Subcutaneous abdominal adipose tissue (tissue), 5 donors: ENCODE results near the gene WIZ.

ENCODE experiments used
- H3K27ac ChIP-seq: one replicate; pipeline ENCODE4 v1.7.0; 2013; ENCODE audit warnings: low read depth, mild to moderate bottlenecking, inconsistent platforms, low read length, moderate library complexity
- H3K27me3 ChIP-seq, 5 donors: one replicate each; pipeline ENCODE4 v1.7.0; 2013; ENCODE audit warnings: low read length in 5 of 5, inconsistent platforms in 1 of 5; ENCODE audit not compliant: control insufficient read depth in 5 of 5, insufficient read depth in 4 of 5
- H3K36me3 ChIP-seq, 5 donors: one replicate each; pipeline ENCODE4 v1.7.0; 2013; ENCODE audit warnings: low read length in 5 of 5; ENCODE audit not compliant: control insufficient read depth in 5 of 5, insufficient read depth in 5 of 5
- H3K4me1 ChIP-seq, 5 donors: one replicate each; pipeline ENCODE4 v1.7.0; 2013; ENCODE audit warnings: low read length in 5 of 5, mild to moderate bottlenecking in 3 of 5, moderate library complexity in 1 of 5; ENCODE audit not compliant: control insufficient read depth in 5 of 5, insufficient read depth in 5 of 5
- H3K4me3 ChIP-seq, 5 donors: one replicate each; pipeline ENCODE4 v1.7.0; 2013; ENCODE audit warnings: low read length in 5 of 5, low read depth in 1 of 5
- H3K9ac ChIP-seq, 5 donors: one replicate each; pipeline ENCODE4 v1.7.0; 2013; ENCODE audit warnings: low read length in 5 of 5, mild to moderate bottlenecking in 4 of 5, moderate library complexity in 3 of 5
- H3K9me3 ChIP-seq, 5 donors: one replicate each; pipeline ENCODE4 v1.7.0; 2013; ENCODE audit warnings: low read length in 5 of 5; ENCODE audit not compliant: control insufficient read depth in 5 of 5
- donor health status: healthy.
- donor health status: healthy.
- donor health status: healthy.
- donor health status: healthy.
- donor health status: healthy.

WIZ gene

DNA sequence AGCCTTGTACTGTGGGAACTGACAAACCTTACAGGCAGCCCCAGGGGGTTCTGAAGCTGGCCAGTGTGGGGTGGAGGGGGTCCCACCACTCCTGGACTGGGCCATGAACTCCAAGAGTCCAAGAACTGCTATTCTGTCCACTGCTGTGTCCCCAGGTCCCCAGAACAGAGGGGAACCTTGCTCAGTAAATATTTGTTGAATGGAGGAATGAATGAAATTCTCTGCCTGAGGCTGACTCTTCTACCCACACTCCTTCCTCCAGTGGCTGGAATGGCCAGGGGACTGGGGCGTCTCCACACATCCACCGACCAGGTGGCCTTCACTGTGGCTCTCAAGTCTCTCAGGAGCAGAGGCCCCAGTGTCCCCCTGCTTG lies 11.6 kb downstream of the WIZ start:
- Histone ChIP-seq H3K9ac (peak overlapping the region in 1 of 5 donors; percentile 35), H3K27me3 (no peaks in the 10 kb centered on the region), H3K4me1 (peaks cover 3 to 26% (median 10%) of the 10 kb centered on the region in 5 donors), H3K4me3 (no peak overlapping the region), H3K36me3 (peaks cover 0 to 18% (median 5%) of the 10 kb centered on the region in 5 donors), H3K27ac (no peak overlapping the region), H3K9me3 (no peaks in the 10 kb centered on the region)

DNA sequence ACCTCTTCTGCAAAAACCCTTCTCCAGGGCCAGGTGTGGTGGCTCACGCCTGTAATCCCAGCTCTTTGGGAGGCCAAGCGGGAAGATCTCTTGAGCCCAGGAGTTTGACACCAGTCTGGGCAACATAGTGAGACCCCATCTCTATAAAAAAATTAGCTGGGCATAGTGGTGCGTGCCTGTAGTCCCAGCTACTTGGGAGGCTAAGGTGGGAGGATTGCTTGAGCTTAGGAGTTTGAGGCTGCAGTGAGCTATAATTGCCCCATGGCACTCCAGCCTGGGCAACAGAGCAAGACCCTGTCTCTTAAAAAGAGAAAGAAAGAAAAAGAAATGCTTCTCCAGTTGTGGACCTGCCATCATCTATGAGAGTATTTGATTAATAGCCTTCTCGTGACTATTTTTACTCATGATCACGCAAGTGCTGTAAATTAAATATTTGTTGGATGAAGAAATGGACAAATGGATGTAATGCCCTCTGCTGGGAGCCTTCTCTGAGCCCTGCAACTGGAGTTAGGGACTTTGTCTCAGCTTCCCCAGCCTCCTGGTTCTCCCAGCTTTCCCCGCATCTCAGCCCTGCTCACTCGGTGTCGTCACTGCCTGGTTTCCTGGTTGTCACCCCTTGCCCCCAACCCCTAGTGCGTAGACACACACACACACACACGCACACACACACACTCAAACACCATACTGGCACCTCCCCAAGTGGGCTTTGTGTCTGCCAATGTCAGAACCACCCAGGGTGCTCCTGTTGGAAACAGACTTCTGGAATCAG lies 12.2 kb downstream of the WIZ start:
- H3K27me3 ChIP-seq, result no peaks in the 10 kb centered on the region
- H3K4me1 ChIP-seq, result peaks cover 3 to 31% (median 14%) of the 10 kb centered on the region in 5 donors
- H3K9me3 ChIP-seq, result no peaks in the 10 kb centered on the region
- no peak overlapping the region for H3K4me3 ChIP-seq
- no peak overlapping the region for H3K27ac ChIP-seq
- no peak overlapping the region for H3K9ac ChIP-seq
- peaks cover 0 to 18% (median 5%) of the 10 kb centered on the region in 5 donors for H3K36me3 ChIP-seq

DNA sequence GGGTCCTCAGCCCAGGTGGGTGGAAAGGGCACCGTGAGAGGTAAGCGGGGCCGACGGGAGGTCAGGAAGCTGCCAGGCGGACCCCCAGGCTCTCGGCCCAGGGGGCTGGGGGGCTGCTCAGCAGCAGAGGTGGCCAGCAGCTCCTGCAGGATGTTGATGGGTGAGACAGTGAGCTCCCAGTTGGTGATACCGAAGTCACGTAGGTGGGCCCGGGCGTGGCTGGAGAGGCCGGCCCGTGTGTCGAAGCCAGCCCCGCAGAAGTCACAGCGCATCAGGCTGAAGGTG lies 13.0 kb downstream of the WIZ start:
- H3K4me1 ChIP-seq, result peaks cover 4 to 34% (median 17%) of the 10 kb centered on the region in 5 donors
- peaks cover 0 to 18% (median 5%) of the 10 kb centered on the region in 5 donors for H3K36me3 ChIP-seq
- H3K4me3 ChIP-seq, result no peak overlapping the region
- no peaks in the 10 kb centered on the region for H3K27me3 ChIP-seq
- H3K27ac ChIP-seq, result no peak overlapping the region
- no peaks in the 10 kb centered on the region for H3K9me3 ChIP-seq
- H3K9ac ChIP-seq, result no peak overlapping the region

DNA sequence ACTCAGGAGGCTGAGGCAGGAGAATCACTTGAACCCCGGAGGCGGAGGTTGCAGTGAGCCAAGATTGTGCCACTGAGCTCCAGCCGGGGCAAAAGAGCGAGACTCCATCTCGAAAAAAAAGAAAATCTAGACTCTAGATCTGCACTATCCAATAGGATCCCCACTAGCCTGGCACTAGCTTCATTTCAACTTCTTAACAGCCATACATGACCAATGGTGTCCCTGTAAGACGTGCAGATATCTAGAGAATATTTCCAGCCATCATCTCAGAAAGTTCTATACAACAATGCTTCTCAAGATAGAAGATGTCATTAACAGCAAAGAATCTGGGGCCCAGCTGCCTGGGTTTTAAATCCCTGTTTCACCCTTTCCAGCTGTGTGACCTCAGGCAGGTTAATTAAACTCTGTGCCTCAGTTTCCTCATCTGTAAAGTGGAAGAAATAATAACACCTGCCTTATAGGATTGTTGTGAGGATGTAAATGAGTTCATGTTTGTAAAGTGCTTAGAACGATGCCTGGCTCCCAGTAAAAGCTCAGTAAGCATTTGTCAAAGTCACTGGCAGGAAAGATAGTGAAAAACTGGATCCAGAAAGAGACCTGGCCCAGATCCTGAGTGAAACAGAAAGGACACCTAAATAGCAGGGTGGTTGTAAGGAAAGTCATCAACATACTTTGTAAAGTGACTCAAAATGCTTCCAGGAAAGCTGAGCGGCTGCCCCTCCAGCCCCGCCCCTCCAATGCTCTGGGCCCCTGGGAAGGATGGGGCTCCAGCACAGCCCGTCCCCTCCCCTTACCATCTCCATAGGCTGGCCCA lies 13.5 kb downstream of the WIZ start:
- Histone ChIP-seq H3K36me3 (peaks cover 0 to 18% (median 5%) of the 10 kb centered on the region in 5 donors), H3K4me3 (no peak overlapping the region), H3K4me1 (peaks cover 9 to 39% (median 23%) of the 10 kb centered on the region in 5 donors), H3K9ac (no peak overlapping the region), H3K27ac (no peak overlapping the region), H3K9me3 (no peaks in the 10 kb centered on the region), H3K27me3 (no peaks in the 10 kb centered on the region)

DNA sequence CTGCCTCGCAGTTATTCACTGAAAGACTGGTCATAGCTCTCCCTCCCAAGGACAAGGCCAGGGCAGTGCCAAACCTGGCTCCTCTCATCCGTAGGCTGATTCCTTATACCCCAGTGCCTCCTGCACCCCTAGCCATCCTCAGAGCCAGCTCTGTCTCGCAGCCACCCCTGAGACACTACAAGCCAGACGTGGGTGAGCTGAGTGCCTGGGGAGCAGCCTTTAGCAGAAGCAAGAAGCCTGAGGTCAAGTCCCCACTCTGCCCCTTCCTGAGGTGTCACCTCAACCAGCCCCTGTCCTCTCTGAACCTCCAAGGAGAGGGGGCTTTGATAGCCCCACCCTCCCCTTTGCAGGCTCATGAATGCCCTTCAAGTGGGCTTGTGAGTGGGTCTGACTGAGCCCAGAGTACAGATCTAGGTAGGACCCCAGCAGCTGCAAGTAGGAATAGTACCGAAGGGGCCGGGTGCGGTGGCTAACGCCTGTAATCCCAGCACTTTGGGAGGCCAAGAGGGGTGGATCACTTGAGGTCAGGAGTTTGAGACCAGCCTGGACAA lies 16.2 kb downstream of the WIZ start:
- no peaks in the 10 kb centered on the region for H3K9me3 ChIP-seq
- peak overlapping the region; percentile 76 for H3K27ac ChIP-seq
- peak overlapping the region in 1 of 5 donors; percentile 80 for H3K9ac ChIP-seq
- no peaks in the 10 kb centered on the region for H3K27me3 ChIP-seq
- H3K36me3 ChIP-seq, result peaks cover 0 to 23% (median 7%) of the 10 kb centered on the region in 5 donors
- H3K4me3 ChIP-seq, result peak overlapping the region; percentile 74 to 89 (median 83)
- peaks cover 13 to 48% (median 39%) of the 10 kb centered on the region in 5 donors for H3K4me1 ChIP-seq

DNA sequence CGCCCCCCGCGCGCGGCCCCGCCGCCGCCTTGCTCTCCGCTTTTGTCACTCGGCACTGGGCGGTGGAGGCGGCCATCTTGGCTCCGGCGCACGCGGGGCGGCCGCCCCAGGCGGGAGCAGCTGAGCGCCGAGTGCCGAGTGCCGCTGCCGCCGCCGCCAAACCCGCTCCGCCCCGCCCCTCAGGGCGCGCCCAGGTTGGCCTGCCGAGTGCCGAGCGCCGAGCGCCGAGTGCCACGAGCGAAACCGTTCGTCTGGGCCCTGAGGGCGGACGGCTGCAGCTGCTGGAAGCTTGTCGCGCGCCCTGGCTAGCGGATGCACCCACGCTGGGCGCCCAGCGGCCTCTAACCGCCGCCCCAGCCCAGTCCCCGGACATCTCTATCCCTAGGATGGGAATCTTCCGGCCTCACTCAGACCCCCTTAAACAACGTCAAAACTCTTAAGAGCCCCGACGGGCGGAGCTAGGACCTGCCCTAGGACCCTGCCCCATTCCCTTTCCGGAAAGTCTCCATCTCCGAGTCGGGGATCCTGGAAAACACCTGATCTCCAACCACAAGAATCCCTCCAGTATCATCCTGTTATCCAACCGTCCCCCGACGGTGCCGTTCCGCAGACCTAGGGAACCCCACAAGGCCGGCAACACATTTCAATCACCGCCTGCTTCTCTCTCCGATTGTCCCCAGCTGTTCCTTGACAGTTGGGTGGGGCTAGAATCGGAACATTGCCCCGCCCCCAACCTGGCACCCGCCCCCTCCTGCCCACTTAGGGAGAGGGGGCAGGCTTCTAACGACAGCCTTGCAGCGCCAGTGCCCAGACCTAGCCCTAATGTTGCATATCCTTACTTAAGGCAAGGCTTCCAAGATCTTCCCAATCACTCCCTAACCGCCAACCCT lies 16.9 kb downstream of the WIZ start:
- Histone ChIP-seq H3K4me1 (peaks cover 13 to 45% (median 41%) of the 10 kb centered on the region in 5 donors), H3K27ac (peak overlapping the region; percentile 76), H3K36me3 (peaks cover 0 to 19% (median 9%) of the 10 kb centered on the region in 5 donors), H3K4me3 (peak overlapping the region; percentile 74 to 89 (median 83)), H3K9ac (peak overlapping the region in 4 of 5 donors; percentile 70 to 84 (median 82)), H3K27me3 (no peaks in the 10 kb centered on the region), H3K9me3 (no peaks in the 10 kb centered on the region)

DNA sequence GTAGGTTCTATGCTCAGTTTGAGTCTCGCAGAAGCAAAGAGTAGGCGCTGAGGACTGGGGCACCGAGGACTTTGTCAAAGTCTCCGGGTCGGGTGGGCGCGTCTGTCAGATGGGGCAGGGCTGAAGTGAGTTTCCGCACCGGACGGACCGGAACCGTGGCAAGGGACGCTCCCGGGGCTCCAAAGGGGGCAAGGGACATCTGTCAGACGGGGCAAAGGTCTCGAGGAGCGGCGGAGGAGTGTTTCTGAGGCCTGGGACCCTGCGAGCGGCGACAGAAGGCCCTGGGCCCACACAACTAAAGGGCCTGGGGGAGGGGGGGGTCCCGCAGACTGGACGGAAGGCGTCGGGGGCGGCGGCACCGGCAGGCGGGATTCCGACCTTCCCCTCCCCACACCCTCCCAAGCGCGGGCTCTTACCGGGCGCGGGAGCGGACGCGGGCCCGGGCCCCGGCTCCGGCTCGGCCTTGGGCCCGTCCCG lies 17.7 kb downstream of the WIZ start:
- H3K36me3 ChIP-seq, result peaks cover 0 to 27% (median 17%) of the 10 kb centered on the region in 5 donors
- H3K27me3 ChIP-seq, result no peaks in the 10 kb centered on the region
- H3K9me3 ChIP-seq, result no peaks in the 10 kb centered on the region
- H3K4me3 ChIP-seq, result peak overlapping the region; percentile 75 to 90 (median 86)
- peak overlapping the region; percentile 66 to 95 (median 94) for H3K9ac ChIP-seq
- H3K27ac ChIP-seq, result peak overlapping the region; percentile 54
- H3K4me1 ChIP-seq, result peaks cover 13 to 42% (median 36%) of the 10 kb centered on the region in 5 donors

DNA sequence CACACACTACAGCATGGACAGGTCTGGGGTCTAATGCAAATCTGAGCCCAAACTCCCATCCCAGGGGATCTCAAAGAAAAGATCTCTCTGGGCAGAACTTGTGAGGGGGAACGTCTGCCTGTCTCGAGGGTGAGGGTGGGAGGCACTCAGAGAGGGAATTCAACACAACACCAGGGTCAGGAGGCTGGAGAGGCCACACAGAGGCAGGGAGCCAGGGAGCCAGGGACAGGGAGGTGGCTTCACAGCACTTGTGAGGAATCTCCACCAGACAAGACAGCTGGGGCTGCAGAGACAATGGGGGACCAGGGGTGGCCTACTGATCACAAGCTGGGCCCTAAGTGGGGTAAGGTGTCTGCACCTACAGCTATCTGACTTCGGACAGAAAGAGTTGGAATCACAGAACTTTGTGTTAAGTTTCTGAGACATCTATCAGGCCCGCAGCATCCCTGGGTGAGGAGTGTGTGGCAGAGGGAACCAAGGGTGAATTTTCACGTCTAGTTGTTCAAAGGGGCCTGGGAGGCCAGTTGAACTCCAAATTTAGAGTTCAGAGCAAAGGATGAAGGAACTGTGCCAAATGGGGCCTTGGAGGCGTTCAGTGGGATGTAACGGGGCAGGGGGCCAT lies 18.2 kb downstream of the WIZ start:
- Histone ChIP-seq H3K9me3 (no peaks in the 10 kb centered on the region), H3K36me3 (peaks cover 0 to 32% (median 22%) of the 10 kb centered on the region in 5 donors), H3K4me1 (peaks cover 13 to 42% (median 36%) of the 10 kb centered on the region in 5 donors), H3K27ac (peak overlapping the region; percentile 54), H3K9ac (peak overlapping the region; percentile 66 to 95 (median 94)), H3K4me3 (peak overlapping the region; percentile 75 to 90 (median 86)), H3K27me3 (no peaks in the 10 kb centered on the region)
